Measurements from ENCODE around the gene TOM1L2.

The TOM1L2 gene

GRCh38 chr17:17952691-17953090 is 19.5 kb downstream of the TOM1L2 start:
- Histone ChIP-seq H3K36me3 (ENCODE audit: insufficient read depth) (no peaks in the 10 kb centered on the region), H3K4me3 (IDR thresholded peaks at IDR 0.05; ENCODE audit: insufficient read depth, low read depth, low read length) (no peak overlapping the region), H2AFZ (ENCODE audit: low read depth) (no peak overlapping the region), H3K27ac (no peak overlapping the region), H3K27me3 (ENCODE audit: insufficient read depth, low read depth) (no peaks in the 10 kb centered on the region), H3K4me1 (ENCODE audit: low read depth, poor library complexity, severe bottlenecking) (no peaks in the 10 kb centered on the region), H3K9ac (no peak overlapping the region), H3K79me2 (ENCODE audit: insufficient read depth, low read depth) (no peaks in the 10 kb centered on the region), H3K4me2 (no peak overlapping the region), H4K20me1 (ENCODE audit: insufficient read depth) (no peaks in the 10 kb centered on the region)
- TF ChIP-seq, protein P1, sequence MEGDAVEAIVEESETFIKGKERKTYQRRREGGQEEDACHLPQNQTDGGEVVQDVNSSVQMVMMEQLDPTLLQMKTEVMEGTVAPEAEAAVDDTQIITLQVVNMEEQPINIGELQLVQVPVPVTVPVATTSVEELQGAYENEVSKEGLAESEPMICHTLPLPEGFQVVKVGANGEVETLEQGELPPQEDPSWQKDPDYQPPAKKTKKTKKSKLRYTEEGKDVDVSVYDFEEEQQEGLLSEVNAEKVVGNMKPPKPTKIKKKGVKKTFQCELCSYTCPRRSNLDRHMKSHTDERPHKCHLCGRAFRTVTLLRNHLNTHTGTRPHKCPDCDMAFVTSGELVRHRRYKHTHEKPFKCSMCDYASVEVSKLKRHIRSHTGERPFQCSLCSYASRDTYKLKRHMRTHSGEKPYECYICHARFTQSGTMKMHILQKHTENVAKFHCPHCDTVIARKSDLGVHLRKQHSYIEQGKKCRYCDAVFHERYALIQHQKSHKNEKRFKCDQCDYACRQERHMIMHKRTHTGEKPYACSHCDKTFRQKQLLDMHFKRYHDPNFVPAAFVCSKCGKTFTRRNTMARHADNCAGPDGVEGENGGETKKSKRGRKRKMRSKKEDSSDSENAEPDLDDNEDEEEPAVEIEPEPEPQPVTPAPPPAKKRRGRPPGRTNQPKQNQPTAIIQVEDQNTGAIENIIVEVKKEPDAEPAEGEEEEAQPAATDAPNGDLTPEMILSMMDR (conservative IDR thresholded peaks at IDR 0.05; ENCODE audit: low read depth, low read length) = no peak

DNA sequence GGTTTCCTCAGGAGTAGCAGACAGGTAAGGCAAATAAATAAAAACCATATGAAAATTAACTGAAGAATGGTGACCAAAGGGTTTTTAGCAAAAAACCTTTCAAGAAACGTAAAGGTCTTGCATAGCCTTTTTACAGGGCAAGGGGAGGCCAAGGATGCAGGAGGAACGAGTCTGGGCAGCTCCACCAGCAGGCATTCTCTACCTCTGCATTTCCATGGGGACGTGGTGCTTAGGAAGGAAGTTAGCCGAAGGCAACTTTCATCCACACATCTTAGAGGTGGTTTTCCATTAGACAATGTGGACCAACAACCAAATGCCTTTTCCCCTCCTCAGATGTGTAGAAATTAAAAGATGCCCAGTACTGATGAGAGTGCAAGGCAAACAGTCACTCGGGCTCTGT is 20.7 kb downstream of the TOM1L2 start:
- H2AFZ ChIP-seq (ENCODE audit: low read depth) = no peak overlapping the region
- H3K4me3 ChIP-seq (IDR thresholded peaks at IDR 0.05; ENCODE audit: insufficient read depth, low read depth, low read length) = no peak overlapping the region
- no peak overlapping the region for H3K9ac ChIP-seq
- no peaks in the 10 kb centered on the region for H3K4me1 ChIP-seq (ENCODE audit: low read depth, poor library complexity, severe bottlenecking)
- no peaks in the 10 kb centered on the region for H3K36me3 ChIP-seq (ENCODE audit: insufficient read depth)
- no peaks in the 10 kb centered on the region for H3K27me3 ChIP-seq (ENCODE audit: insufficient read depth, low read depth)
- H3K4me2 ChIP-seq = no peak overlapping the region
- no peaks in the 10 kb centered on the region for H4K20me1 ChIP-seq (ENCODE audit: insufficient read depth)
- TF ChIP-seq, protein P1 (conservative IDR thresholded peaks at IDR 0.05; ENCODE audit: low read depth, low read length) = no peak
- no peak overlapping the region for H3K27ac ChIP-seq
- no peaks in the 10 kb centered on the region for H3K79me2 ChIP-seq (ENCODE audit: insufficient read depth, low read depth)

DNA sequence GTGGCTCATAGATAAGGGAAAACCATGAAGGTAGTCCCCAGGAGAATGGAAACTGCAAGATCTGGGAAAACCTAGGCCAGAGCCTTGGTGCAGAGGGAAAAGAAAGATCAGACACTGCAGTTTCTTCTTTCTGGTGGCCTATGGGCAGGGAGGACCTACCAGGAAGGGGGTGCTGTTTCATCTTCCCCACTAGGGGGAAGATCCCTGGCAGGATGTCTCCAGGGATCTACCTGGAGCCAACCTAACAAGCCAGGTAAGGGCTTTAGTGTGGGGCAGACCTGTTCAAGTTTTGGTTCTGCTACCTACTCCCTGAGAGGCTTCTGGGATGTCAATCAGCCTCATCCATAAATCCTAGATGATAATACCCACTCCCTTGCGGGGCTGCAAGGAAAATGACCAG is 21.4 kb downstream of the TOM1L2 start:
- Histone ChIP-seq H3K9ac (no peak overlapping the region), H3K4me1 (ENCODE audit: low read depth, poor library complexity, severe bottlenecking) (no peaks in the 10 kb centered on the region), H2AFZ (ENCODE audit: low read depth) (no peak overlapping the region), H3K27me3 (ENCODE audit: insufficient read depth, low read depth) (no peaks in the 10 kb centered on the region), H4K20me1 (ENCODE audit: insufficient read depth) (no peaks in the 10 kb centered on the region), H3K36me3 (ENCODE audit: insufficient read depth) (no peaks in the 10 kb centered on the region), H3K79me2 (ENCODE audit: insufficient read depth, low read depth) (no peaks in the 10 kb centered on the region), H3K4me3 (IDR thresholded peaks at IDR 0.05; ENCODE audit: insufficient read depth, low read depth, low read length) (no peak overlapping the region), H3K4me2 (no peak overlapping the region), H3K27ac (no peak overlapping the region)
- TF ChIP-seq, protein P1 (conservative IDR thresholded peaks at IDR 0.05; ENCODE audit: low read depth, low read length) = no peak

- H3K27ac ChIP-seq = no peak overlapping the region
Observed at GRCh38 chr17:17950347-17950746, 21.9 kb downstream of the TOM1L2 start.

More at GRCh38 chr17:17950347-17950746, 21.9 kb downstream of the TOM1L2 start:
- Histone ChIP-seq H3K27me3 (ENCODE audit: insufficient read depth, low read depth) (no peaks in the 10 kb centered on the region), H3K4me1 (ENCODE audit: low read depth, poor library complexity, severe bottlenecking) (no peaks in the 10 kb centered on the region), H3K4me3 (IDR thresholded peaks at IDR 0.05; ENCODE audit: insufficient read depth, low read depth, low read length) (no peak overlapping the region), H3K36me3 (ENCODE audit: insufficient read depth) (no peaks in the 10 kb centered on the region), H3K79me2 (ENCODE audit: insufficient read depth, low read depth) (no peaks in the 10 kb centered on the region), H3K9ac (no peak overlapping the region), H2AFZ (ENCODE audit: low read depth) (no peak overlapping the region), H4K20me1 (ENCODE audit: insufficient read depth) (no peaks in the 10 kb centered on the region), H3K4me2 (no peak overlapping the region)
- TF ChIP-seq, protein P1 (conservative IDR thresholded peaks at IDR 0.05; ENCODE audit: low read depth, low read length) = no peak
